ENCODE results near the gene KIF25. TPM values are rescaled to one million over a fixed set of nuclear protein-coding genes. Genes with fewer than 3 reads are reported as not detected.

The KIF25 gene
- total RNA-seq, 1 experiment from 2014 or later: 0.59 TPM

DNA sequence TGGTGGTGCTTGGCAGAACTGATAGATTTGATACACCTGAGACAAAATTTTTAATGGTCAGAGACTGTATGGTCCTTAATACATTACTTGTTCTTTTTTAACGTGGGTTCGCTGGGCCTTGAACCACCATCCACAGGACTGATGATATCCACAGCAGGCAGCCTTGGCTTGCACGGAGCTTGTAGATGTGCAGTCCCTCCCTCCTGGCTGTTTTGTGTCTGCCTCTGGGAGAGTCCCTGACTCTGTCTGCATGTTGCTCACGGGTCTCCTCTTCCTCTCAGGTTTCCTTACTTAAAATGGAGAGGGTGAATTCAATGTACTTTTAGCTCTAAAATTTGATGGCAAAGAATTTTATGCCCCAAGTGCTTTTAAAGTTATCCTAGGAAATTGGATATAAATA is 17.5 kb downstream of the KIF25 start:
- H3K4me1 ChIP-seq (ENCODE audit: insufficient read depth, low read length): no peaks in the 10 kb centered on the region
- no peak overlapping the region for H3T11ph ChIP-seq (ENCODE audit: low read length)
- H2BK20ac ChIP-seq (ENCODE audit: low read depth, low read length, poor library complexity, severe bottlenecking): no peak overlapping the region
- H3K79me2 ChIP-seq (ENCODE audit: insufficient read depth, low read length): no peaks in the 10 kb centered on the region
- Mint-ChIP-seq H3K27me3 (ENCODE audit: low read depth) (peaks cover 2% of the 10 kb centered on the region; the same call in 1 of the 2 replicates), H3K4me1 (peaks cover 13 to 14% of the 10 kb centered on the region in 2 experiments), H3K9me3 (peaks cover 18 to 19% of the 10 kb centered on the region in 2 experiments), H3K4me3 (no peak overlapping the region), H3K27ac (no peak overlapping the region; a peak in 1 of 7 replicates), H3K36me3 (ENCODE audit: insufficient read depth in 1 of 3, low read depth in 3 of 3) (peaks cover 0 to 21% (median 3%) of the 10 kb centered on the region in 3 experiments; a peak in 5 of 7 replicates)
- no peak overlapping the region for H3K4me2 ChIP-seq (ENCODE audit: insufficient read depth, insufficient read length, low read length)
- no peaks in the 10 kb centered on the region for H3K9me3 ChIP-seq (ENCODE audit: control insufficient read depth, low read depth, low read length)
- no peak overlapping the region for H2BK120ac ChIP-seq (ENCODE audit: low read depth, low read length, poor library complexity, severe bottlenecking)
- H2AK5ac ChIP-seq (ENCODE audit: insufficient read length, low read length): no peak overlapping the region
- no peak overlapping the region for H2BK5ac ChIP-seq (ENCODE audit: insufficient read length, low read length)
- H3K4ac ChIP-seq (ENCODE audit: low read depth, low read length): no peak overlapping the region
- DNase-seq: no peak
- no peak overlapping the region for H2BK15ac ChIP-seq (ENCODE audit: low read depth, low read length)
- H3K18ac ChIP-seq (ENCODE audit: insufficient read length, low read depth, low read length): no peak overlapping the region
- H2BK12ac ChIP-seq (ENCODE audit: insufficient read length, low read depth, low read length): no peak overlapping the region
- H4K5ac ChIP-seq (ENCODE audit: insufficient read length, low read depth, low read length): no peak overlapping the region
- H3K23me2 ChIP-seq (ENCODE audit: insufficient read length, low read depth, low read length, poor library complexity, severe bottlenecking): no peaks in the 10 kb centered on the region
- no peak overlapping the region for H3K56ac ChIP-seq (ENCODE audit: insufficient read length, low read depth, low read length)
- H3K79me1 ChIP-seq (ENCODE audit: insufficient read depth, low read depth, low read length, poor library complexity, severe bottlenecking): no peaks in the 10 kb centered on the region
- no peak overlapping the region for H4K8ac ChIP-seq (replicated peaks; ENCODE audit: insufficient read length, low read depth, low read length)
- H3K27ac ChIP-seq (ENCODE audit: insufficient read length, low read depth, low read length): no peak overlapping the region
- WGBS (ENCODE audit: extremely low coverage, insufficient read length, low lambda C conversion rate): no CpG with 5 or more reads among the region's 4 CpGs
- no peaks in the 10 kb centered on the region for H3K27me3 ChIP-seq (ENCODE audit: insufficient read depth, low read length)
- no peak for TF ChIP-seq CTCF (conservative IDR thresholded peaks at IDR 0.05)
- H2AFZ ChIP-seq (ENCODE audit: low read length): no peak overlapping the region
- no peaks in the 10 kb centered on the region for H4K20me1 ChIP-seq (ENCODE audit: control insufficient read depth, insufficient read depth, insufficient read length)
- no peak overlapping the region for H4K91ac ChIP-seq (ENCODE audit: insufficient read length, low read depth, low read length)
- H3K9ac ChIP-seq (ENCODE audit: extremely low read depth, insufficient read length, low read length): no peak overlapping the region
- H3K14ac ChIP-seq (ENCODE audit: insufficient read depth, low read length): no peak overlapping the region
- H3K23ac ChIP-seq (ENCODE audit: insufficient read length, low read depth, low read length): no peak overlapping the region

All from H9 (cell line).